Measurements from ENCODE around the gene TMEM86B. TPM values are rescaled to one million over a fixed set of nuclear protein-coding genes. Genes with fewer than 3 reads are reported as not detected.

TMEM86B gene
- total and polyA plus RNA-seq, 2 donors (not counting 1 experiment from before 2014, with no cell fraction given): 0.34 to 1.3 TPM

GRCh38 chr19:55186080-55186479 lies 42.5 kb downstream of the TMEM86B start:
- Histone ChIP-seq H3K4me3 (replicated peaks in 1 of 4; ENCODE audit: control extremely low read depth in 1 of 4, insufficient read depth in 1 of 4, low read depth in 3 of 4, low read length in 4 of 4) (no peak overlapping the region), H3K4me1 (ENCODE audit: control insufficient read depth, extremely low read depth, insufficient read depth, low read length) (no peaks in the 10 kb centered on the region), H2AFZ (ENCODE audit: low read length) (no peak overlapping the region), H3K27ac (ENCODE audit: insufficient read depth, low read length) (no peak overlapping the region), H3K4me2 (ENCODE audit: extremely low read depth, insufficient read depth, low read length) (no peak overlapping the region), H3K79me2 (ENCODE audit: control insufficient read depth, insufficient read depth, low read length) (no peaks in the 10 kb centered on the region), H3K27me3 (ENCODE audit: control insufficient read depth, insufficient read depth, low read length) (no peaks in the 10 kb centered on the region), H3K9ac (ENCODE audit: insufficient read depth, low read length) (no peak overlapping the region), H4K20me1 (ENCODE audit: control insufficient read depth, extremely low read depth, insufficient read depth, low read length) (no peaks in the 10 kb centered on the region), H3K36me3 (ENCODE audit: control insufficient read depth, insufficient read depth, low read length) (no peaks in the 10 kb centered on the region), H3K9me3 (ENCODE audit: control insufficient read depth, insufficient read depth, low read depth, low read length) (no peaks in the 10 kb centered on the region)
- DNase-seq (ENCODE audit: low read depth in 2 of 2): no peak
- TF ChIP-seq CTCF (conservative IDR thresholded peaks at IDR 0.05 in 1 of 2, IDR thresholded peaks at IDR 0.05 in 1 of 2; ENCODE audit: low read depth in 1 of 2, low read length in 2 of 2) (no peak), EZH2 (IDR thresholded peaks at IDR 0.05; ENCODE audit: low read length, missing control alignments) (no peak)

GRCh38 chr19:55181740-55182139 lies 46.8 kb downstream of the TMEM86B start:
- H2AFZ ChIP-seq (ENCODE audit: low read length): no peak overlapping the region
- H4K20me1 ChIP-seq (ENCODE audit: control insufficient read depth, extremely low read depth, insufficient read depth, low read length): no peaks in the 10 kb centered on the region
- no peaks in the 10 kb centered on the region for H3K9me3 ChIP-seq (ENCODE audit: control insufficient read depth, insufficient read depth, low read depth, low read length)
- no peaks in the 10 kb centered on the region for H3K79me2 ChIP-seq (ENCODE audit: control insufficient read depth, insufficient read depth, low read length)
- H3K36me3 ChIP-seq (ENCODE audit: control insufficient read depth, insufficient read depth, low read length): no peaks in the 10 kb centered on the region
- no peak overlapping the region for H3K4me2 ChIP-seq (ENCODE audit: extremely low read depth, insufficient read depth, low read length)
- H3K4me1 ChIP-seq (ENCODE audit: control insufficient read depth, extremely low read depth, insufficient read depth, low read length): peaks cover 8% of the 10 kb centered on the region
- no peak overlapping the region for H3K27ac ChIP-seq (ENCODE audit: insufficient read depth, low read length)
- no peak overlapping the region for H3K9ac ChIP-seq (ENCODE audit: insufficient read depth, low read length)
- DNase-seq (ENCODE audit: low read depth in 2 of 2): no peak
- H3K27me3 ChIP-seq (ENCODE audit: control insufficient read depth, insufficient read depth, low read length): peaks cover 5% of the 10 kb centered on the region
- H3K4me3 ChIP-seq (replicated peaks in 1 of 4; ENCODE audit: control extremely low read depth in 1 of 4, insufficient read depth in 1 of 4, low read depth in 3 of 4, low read length in 4 of 4): no peak overlapping the region
- TF ChIP-seq CTCF (conservative IDR thresholded peaks at IDR 0.05 in 1 of 2, IDR thresholded peaks at IDR 0.05 in 1 of 2; ENCODE audit: low read depth in 1 of 2, low read length in 2 of 2) (no peak), EZH2 (IDR thresholded peaks at IDR 0.05; ENCODE audit: low read length, missing control alignments) (no peak)

GRCh38 chr19:55179606-55180484 lies 48.7 kb downstream of the TMEM86B start, which contains the start of gene SYT5:
Gene SYT5 (minus strand): TSS chr19:55180289. CDS start chr19:55179041, 1,248 bp downstream.
- H3K27ac ChIP-seq (ENCODE audit: insufficient read depth, low read length): peak within 1 kb of the TSS; percentile 41
- TF ChIP-seq CTCF (conservative IDR thresholded peaks at IDR 0.05 in 1 of 2, IDR thresholded peaks at IDR 0.05 in 1 of 2; ENCODE audit: low read depth in 1 of 2, low read length in 2 of 2) (no peak), EZH2 (IDR thresholded peaks at IDR 0.05; ENCODE audit: low read length, missing control alignments) (peak; percentile 27)
- no peaks in the 10 kb centered on the region for H3K9me3 ChIP-seq (ENCODE audit: control insufficient read depth, insufficient read depth, low read depth, low read length)
- no peaks in the 10 kb centered on the region for H3K36me3 ChIP-seq (ENCODE audit: control insufficient read depth, insufficient read depth, low read length)
- DNase-seq (ENCODE audit: low read depth in 2 of 2): no peak
- H3K27me3 ChIP-seq (ENCODE audit: control insufficient read depth, insufficient read depth, low read length): peaks cover 10% of the 10 kb centered on the region
- peak within 1 kb of the TSS; percentile 43 for H2AFZ ChIP-seq (ENCODE audit: low read length)
- H3K79me2 ChIP-seq (ENCODE audit: control insufficient read depth, insufficient read depth, low read length): no peaks in the 10 kb centered on the region
- H4K20me1 ChIP-seq (ENCODE audit: control insufficient read depth, extremely low read depth, insufficient read depth, low read length): no peaks in the 10 kb centered on the region
- H3K4me3 ChIP-seq (replicated peaks in 1 of 4; ENCODE audit: control extremely low read depth in 1 of 4, insufficient read depth in 1 of 4, low read depth in 3 of 4, low read length in 4 of 4): peak within 1 kb of the TSS in 3 of 4 experiments; percentile 15 to 53 (median 36)
- H3K4me2 ChIP-seq (ENCODE audit: extremely low read depth, insufficient read depth, low read length): peak within 1 kb of the TSS; percentile 67
- H3K9ac ChIP-seq (ENCODE audit: insufficient read depth, low read length): peak within 1 kb of the TSS; percentile 55
- peaks cover 8% of the 10 kb centered on the region for H3K4me1 ChIP-seq (ENCODE audit: control insufficient read depth, extremely low read depth, insufficient read depth, low read length)

All from fibroblast of lung (primary cell).